Globus pallidus (tissue), 1 donor: ENCODE measurements around the gene ZNRF1.

Experiments used
- DNase-seq: peaks from one replicate; pipeline ENCODE4 v3.0.0-alpha.2; 2015; ENCODE audit warnings: low spot score

ZNRF1 gene

DNA sequence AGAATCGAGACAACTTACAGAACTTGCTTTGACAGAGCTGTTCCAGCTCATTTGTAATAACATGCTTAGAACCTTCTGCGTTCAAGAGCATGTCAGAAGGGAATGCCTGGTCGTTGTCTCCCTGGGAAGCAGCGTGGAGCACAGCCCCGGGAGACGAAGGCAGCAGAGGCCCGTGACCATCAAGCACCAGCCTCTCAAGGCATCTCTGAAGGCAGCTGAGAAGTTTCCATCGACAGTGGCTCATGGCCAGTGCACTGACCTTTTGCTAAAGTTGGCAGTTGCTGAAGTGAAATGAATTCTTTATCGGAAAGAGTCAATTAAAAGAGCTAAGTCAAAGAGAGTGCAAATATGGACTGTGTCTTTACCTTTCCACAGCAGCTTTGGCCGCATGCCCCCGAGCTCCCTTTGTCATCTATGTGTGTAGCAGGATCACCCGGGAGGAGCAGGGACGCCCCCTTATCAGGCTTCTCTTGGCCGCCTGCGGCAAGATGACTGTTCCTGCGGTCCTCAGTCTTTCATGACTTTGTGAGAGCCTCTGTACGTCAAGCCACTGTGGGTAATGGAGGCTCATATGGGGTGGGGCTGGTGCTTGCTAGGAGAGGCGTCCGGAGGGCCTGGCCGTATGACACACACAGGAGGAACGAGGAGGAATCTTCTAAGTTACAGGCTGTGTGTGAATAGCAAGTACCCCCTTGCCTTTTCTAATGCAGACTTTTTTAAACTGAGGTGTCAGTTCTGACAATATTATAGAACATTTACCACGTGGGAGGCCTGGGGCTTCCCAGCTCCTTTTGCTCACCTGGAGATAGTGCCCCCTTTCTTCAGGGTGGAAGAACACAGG is 63.5 kb downstream of the ZNRF1 start:
- DNase-seq, result no peak

DNA sequence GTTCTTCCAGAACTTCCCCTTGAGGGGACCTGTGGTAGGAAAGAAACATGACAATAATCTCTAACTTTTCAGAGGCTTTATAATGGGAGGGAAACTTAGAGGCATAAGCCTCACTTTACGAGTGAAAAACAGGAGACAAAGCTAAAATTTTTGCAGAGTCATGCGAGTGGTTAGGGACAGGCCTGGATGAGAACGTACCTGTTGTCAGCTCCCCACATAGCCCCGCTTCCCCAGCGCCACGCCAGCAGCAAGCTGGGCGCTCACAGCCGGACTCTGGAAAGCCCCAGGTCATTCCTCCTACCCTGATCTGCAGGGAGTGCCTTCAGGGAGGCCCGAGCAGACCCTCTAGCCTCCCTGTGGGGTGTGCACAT is 64.1 kb downstream of the ZNRF1 start:
- DNase-seq, result no peak

GRCh38 chr16:75063549-75064088 is 64.8 kb downstream of the ZNRF1 start:
- no peak for DNase-seq

GRCh38 chr16:75064403-75065148 is 65.8 kb downstream of the ZNRF1 start:
- no peak for DNase-seq

- no peak for DNase-seq
Measured at GRCh38 chr16:75065149-75065505, 66.3 kb downstream of the ZNRF1 start.

DNA sequence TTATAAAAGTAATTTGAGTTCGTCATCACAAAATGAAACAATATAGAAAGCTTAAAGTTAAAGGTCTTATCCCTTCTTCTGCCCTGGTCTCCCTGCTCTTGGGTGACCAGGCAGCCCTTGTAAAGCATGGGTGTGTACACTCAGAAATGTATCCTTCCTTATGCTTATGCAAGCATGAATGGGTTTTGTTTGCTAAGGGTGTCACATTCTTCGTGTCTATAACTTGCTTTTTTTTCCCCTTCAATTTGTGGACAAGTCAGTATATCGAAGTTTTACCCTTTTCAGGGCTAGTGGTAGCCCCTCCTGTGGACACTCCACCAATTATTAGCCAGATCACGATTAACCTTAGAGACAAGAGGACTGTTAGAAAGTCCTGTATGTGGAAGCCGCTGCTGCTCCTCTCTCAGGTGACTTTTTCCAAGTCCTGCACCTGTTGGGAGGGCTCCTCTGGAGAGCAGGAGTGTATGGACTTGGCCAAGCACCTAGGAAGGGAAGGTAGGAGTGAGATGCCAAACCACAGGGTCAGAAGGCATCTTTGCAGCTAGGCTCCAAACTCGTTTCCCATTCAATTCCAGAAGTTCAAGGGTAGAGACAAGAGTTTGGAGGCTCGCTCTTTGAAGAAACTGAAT is 66.8 kb downstream of the ZNRF1 start:
- DNase-seq, result no peak

GRCh38 chr16:75066861-75067447 is 68.1 kb downstream of the ZNRF1 start:
- DNase-seq, result no peak

- no peak for DNase-seq
Measured at GRCh38 chr16:75068085-75069031, 69.5 kb downstream of the ZNRF1 start.

DNA sequence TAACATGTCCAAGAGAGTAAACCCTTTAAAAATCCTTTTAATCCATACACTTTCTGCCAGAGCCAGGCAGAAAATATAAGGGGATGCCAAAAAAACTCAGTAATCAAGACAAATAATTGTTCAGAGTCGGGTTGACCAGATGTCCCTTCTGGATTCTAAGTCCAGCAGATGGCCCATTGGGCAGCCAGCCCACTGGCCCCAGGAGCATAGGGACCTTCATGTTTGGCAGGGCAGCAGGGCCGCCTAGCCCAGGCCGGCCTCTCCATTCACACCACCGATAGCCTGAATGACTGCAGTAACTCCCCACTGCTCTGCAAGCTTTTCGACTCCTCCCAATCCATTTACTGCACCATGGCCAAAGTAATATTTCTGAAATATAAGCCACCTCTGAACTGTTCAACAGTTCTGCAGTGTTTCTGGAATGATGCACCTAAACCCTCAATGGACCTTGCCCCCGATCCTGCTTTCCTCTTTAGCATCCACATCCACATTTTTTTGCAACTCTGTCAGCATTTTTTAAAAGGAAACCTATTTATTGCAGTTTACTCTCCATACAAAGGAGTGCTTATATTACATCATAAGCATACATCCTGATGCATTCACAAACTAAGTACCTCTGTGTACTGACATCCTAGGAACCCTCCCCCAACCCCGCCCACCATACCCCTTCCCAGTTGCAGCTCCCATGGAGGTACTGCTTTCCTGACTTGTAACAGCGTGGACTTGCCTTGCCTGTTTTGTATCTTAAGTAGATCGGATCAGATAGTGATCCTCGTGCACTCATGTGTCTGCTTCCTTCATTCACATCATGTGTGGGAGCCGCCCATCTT is 71.4 kb downstream of the ZNRF1 start:
- peak; percentile 75 for DNase-seq

DNA sequence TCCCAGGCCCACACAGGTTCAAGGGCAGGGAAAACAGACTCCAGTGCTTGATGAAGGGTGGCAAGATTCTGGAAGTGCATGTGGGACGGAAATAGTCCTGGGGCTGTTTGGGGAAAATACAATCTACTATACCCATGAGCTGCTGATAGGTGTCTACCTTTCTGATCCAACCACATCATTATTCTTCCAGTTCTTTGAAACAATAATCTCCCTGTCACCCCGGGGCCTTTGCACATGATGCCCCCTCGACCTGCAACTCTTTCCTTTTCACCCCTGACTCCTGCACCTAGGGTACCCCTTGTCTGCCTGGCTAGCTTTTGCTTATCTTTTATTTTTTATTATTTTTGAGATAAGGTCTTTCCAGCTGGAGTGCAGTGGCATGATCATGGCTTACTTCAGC is 72.8 kb downstream of the ZNRF1 start:
- DNase-seq, result no peak

- DNase-seq, result no peak
Measured at GRCh38 chr16:75072239-75072947, 73.6 kb downstream of the ZNRF1 start.

DNA sequence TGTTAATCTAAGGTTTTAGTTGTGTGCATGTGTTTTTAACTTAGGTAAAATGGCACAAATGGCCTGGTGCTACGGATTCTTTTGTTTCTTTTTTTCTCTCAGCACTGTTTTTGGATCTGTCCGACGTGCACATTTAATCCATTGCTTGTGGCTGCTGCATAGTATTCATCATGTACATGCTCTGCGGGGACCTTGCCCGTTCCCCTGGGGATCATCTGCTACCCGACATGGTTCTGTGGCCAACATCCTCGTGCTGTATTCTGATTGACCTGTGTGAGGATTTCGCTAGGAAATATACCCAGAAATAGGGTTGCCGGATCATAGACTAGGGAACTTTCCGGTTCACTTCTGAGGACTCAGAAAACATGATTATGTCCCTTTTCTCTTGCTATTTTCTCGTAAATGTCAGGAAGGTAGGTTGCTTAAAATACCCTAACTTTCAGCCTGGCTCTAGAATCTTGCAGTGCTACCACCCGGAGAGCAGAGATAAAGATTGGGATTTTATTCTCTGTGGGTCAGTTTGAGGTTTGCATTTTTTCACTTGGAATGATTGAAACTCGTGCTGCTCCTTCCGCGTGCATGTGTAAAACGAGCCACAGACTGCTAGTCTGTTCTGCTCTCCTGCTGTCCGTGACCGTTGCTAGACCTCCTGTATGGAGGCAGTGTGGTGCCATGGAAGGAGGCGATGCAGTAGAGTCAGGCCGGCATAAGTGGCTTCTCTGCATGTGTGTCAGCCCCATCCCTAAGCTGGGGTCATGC is 74.9 kb downstream of the ZNRF1 start:
- no peak for DNase-seq

GRCh38 chr16:75074304-75074793 is 75.5 kb downstream of the ZNRF1 start:
- no peak for DNase-seq

DNA sequence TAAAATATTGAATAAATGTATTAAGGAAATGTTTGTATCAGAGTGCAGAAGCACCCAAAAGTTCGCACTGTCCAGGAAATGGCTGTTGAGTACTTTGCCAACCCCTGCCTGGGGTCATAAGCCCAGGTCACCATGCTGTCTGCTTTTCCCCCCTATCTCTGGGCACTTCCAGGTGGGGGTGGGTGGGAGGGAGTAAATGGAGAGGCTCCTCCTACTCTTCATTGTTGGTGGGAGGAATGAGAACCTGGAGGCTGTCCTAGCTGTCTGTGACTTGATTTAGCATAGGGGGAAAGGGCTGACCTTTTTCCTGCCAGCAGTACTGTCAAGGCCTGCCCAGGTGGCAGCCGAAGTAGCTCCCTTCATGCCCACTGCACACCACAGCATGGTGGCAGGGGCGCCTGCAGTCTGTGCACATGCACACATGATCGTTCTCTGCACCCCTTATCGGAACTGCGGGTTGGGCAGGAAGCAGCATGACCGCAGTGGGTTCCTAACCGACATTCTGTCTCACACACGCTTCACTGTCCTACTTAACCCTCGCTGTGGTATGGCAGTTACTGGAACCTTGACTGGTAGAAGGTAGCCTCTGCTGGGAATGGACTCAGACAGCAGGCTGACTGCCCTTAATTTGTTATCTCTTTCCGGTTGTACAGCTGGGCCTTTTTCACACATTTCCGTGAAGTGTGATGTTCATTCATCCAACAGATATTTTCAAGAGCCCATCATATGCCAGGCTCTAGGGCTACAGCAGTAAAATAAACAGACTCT is 76.3 kb downstream of the ZNRF1 start:
- no peak for DNase-seq

GRCh38 chr16:75075688-75076268 is 77.0 kb downstream of the ZNRF1 start:
- no peak for DNase-seq

GRCh38 chr16:75078886-75079285 is 80.1 kb downstream of the ZNRF1 start:
- DNase-seq, result no peak

GRCh38 chr16:75079346-75079926 is 80.6 kb downstream of the ZNRF1 start:
- DNase-seq, result no peak
